Stimulated activated CD4-positive, alpha-beta T cell treated with anti-CD3 and anti-CD28 coated beads, Interleukin-15, amount 100 ng/mL, for 1 hour (primary cell): ENCODE measurements around the gene ZNF536.

Experiments
- DNase-seq, 2 donors: peaks; one replicate each; pipeline ENCODE4 v3.0.0-alpha.2; 2020; ENCODE audit warnings: low read depth in 1 of 2, low spot score in 1 of 2

ZNF536 gene

DNA sequence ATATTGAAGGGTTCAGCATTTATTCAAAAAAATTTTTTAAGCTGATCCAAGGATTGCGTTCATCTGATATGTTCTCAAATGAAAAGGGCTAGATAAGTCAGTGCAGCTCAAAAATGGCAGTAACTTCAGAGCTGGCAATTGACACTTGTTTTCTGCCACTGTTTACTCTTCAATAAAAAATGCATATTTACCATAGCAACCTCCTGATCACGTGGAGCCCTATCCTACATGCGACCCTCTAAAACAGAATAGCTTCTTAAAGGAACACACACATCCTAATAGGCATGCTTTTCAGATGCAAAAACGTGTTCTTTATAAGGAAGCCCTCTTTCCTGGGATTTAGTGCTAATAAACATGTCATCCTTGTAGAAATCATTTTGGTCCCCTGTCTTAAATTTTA is 150.2 kb downstream of the ZNF536 start:
- DNase-seq, result no peak

DNA sequence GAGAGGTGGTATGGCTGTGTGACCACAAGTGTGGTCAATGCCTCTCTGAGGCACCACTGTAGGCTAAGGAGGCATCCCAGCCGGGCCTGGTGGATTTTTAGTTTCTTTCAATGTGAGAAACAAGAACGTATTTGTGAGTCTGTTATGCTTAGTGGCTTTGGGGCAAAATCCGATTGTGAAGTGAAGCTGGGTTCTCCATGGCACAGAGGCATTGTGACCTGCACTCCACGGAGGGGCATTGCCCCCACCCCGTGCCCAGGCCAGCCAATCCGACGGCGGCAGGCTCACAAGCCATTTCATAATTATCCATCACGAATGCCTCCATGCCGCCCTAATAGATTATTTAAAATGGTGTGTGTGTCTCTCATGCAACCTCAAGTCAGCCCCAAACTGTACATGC is 151.6 kb downstream of the ZNF536 start:
- DNase-seq, result no peak

GRCh38 chr19:30525383-30525782 is 153.2 kb downstream of the ZNF536 start:
- DNase-seq, result no peak

- DNase-seq, result no peak
Observed at GRCh38 chr19:30528919-30529318, 156.7 kb downstream of the ZNF536 start.

GRCh38 chr19:30529876-30530275 is 157.7 kb downstream of the ZNF536 start:
- DNase-seq, result no peak

DNA sequence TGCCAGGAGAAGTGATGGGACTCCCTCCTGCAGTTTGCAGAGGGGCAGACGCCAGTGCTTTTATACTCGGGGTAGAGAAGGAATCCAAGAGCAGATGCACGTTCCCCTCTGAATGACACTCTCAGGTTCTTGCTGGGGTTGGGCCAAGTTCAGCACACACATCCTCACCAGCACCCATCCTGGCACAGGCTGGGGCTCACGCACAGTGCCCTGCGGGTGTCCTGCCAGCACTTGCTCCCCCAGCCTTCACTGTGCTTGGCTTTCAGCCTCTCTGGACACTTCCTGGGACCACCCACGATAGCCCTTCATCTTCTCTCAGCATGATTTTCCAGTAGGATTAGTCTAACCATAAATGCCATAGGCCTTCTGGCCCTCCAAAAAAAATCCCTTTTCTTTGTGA is 158.6 kb downstream of the ZNF536 start:
- no peak for DNase-seq

GRCh38 chr19:30535011-30535410 is 162.8 kb downstream of the ZNF536 start:
- DNase-seq, result no peak

DNA sequence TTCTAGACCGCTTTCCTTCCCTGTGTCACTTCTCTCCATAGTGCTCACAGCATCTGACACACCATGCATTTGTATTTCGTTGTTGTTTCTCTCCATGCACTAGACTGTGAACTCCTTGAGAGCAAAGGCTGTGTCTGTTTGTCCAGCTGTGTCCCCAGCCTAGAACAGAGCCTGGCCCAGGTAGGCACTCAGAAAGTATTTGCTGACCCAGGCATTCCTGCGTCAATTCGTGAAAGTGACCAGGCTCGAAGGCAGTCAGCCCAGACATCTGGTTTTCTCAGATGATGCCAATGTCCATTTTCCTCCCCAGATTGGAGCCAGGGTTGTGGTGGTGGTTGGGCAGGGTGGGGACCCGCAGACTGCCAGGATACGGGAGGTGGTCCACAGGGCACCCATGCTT is 164.8 kb downstream of the ZNF536 start:
- no peak for DNase-seq

- no peak for DNase-seq
Observed at GRCh38 chr19:30539315-30539714, 167.1 kb downstream of the ZNF536 start.

GRCh38 chr19:30539981-30540380 is 167.8 kb downstream of the ZNF536 start:
- no peak for DNase-seq

GRCh38 chr19:30540761-30541160 is 168.6 kb downstream of the ZNF536 start:
- no peak for DNase-seq

DNA sequence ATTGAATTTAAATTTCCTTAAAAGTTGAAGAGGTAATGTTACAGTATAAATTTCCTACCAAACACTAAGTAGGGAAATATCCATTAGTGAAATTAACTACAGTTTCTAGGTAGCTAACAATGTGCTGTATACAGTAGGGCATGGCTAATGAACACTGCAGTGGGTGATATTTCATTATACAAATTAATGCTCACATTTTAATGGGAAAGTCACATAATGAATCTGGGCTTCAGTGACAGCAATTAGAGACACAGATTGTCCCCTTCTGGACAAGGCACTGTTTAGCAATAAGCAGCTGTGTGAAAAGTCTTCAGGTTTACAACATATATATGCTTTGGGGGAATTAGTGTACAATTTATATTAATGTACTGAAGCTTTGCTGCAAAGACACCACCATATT is 169.4 kb downstream of the ZNF536 start:
- no peak for DNase-seq

DNA sequence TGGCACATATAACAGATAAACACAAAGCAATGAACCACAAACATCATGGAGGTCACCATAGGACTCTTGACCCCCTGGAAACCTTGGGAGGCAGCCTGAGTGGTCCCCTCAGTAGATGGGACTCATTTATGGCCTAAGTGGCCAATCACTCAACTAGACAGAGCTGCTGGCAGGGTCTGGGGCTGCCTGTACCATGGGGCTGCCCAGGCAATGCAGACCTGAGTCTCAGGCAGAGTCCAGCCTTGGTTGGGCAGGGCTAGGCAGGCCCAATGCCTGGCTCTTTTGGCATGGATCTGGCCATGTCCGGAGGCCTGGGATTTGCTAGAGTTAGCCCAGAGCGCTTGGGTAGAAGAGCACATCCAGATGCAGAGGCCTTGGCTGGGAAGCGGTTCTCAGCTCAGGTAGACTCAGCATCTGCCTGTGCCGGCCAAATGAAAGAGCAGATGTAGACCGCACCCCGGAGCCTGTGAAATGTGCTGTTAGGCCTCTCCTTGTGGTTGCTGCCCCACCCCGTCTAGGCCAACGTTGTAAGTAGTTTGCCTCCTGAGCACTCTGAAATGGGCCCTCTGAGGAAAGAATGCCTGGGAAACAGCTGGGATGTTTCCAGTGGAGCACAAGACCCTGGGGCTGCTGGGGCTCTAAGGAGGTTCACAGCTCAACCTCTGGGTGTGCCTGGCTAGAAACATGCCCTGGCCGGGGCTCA is 171.2 kb downstream of the ZNF536 start:
- DNase-seq, result no peak

GRCh38 chr19:30545752-30546151 is 173.6 kb downstream of the ZNF536 start:
- no peak for DNase-seq

DNA sequence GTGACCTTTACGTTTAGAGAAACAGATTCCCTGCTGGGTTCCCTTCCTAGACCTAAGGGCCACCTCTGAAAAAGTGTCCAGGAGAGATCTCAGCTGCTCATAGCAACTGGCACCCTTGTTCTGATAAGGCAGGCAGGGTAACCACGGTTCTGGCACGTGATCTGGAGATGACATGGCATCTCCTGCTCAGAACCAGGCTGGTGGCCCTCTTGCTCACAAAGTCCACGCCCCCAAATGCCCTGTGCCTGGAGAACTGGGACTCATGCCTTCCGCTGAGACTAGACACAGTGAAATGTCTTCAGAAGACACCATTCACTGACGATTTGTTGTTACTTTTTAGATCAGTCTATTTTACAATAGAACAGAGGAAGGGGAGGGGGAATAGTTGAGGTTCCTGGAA is 174.1 kb downstream of the ZNF536 start:
- DNase-seq, result no peak

GRCh38 chr19:30547246-30547645 is 175.1 kb downstream of the ZNF536 start:
- no peak for DNase-seq

DNA sequence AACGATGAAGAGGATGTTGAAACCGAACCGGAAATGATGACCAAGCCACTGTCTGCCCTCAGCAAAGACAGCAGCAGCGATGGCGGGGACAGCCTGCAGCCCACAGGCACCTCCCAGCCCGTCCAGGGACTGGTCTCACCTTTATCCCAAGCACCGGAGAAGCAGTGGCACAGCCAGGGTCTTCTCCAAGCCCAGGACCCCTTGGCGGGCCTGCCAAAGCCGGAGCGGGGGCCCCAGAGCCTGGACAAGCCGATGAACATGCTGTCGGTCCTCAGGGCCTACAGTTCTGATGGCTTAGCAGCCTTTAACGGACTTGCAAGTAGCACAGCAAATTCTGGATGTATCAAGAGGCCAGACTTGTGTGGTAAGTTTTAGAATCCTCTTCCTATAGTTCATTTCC is 177.0 kb downstream of the ZNF536 start:
- no peak for DNase-seq

DNA sequence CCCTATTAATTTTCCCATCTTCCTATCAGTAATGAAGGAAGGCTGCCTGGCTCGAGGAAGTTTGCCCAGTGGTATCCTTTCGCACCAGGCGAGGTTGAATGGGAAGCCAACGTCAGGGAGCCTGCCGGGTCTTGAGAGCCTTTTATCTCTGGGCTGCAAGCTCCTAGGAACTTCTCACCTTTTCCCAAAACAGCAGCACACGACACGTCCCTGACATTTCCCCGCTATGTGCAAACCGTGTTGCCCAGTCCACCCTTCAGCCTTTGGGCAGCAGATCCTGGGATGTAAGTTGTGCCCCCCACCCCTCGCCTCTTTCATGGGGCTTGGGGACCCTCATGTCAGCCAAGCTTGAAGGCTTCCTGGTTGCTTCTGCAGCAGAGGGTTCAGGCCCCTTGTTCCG is 179.1 kb downstream of the ZNF536 start:
- no peak for DNase-seq

- DNase-seq, result no peak
Observed at GRCh38 chr19:30552593-30552992, 180.4 kb downstream of the ZNF536 start.

GRCh38 chr19:30555075-30555790 is 183.0 kb downstream of the ZNF536 start:
- no peak for DNase-seq

- no peak for DNase-seq
Observed at GRCh38 chr19:30555791-30556110, 183.6 kb downstream of the ZNF536 start.

- no peak for DNase-seq
Observed at GRCh38 chr19:30556230-30556711, 184.1 kb downstream of the ZNF536 start.

- no peak for DNase-seq
Observed at GRCh38 chr19:30557212-30557611, 185.0 kb downstream of the ZNF536 start.
